GM10266 (cell line): ENCODE data around the gene NPLOC4.

Source experiments
- DNase-seq: peaks from one replicate; pipeline ENCODE4 v3.0.0; 2012; ENCODE audit errors: extremely low spot score
- CTCF ChIP-seq: IDR thresholded peaks from 2 replicates; pipeline ENCODE4 v1.5.1; 2012; ENCODE audit warnings: mild to moderate bottlenecking, low read depth; ENCODE audit not compliant: control insufficient read depth, insufficient read depth; ENCODE audit errors: missing control alignments

The NPLOC4 gene

GRCh38 chr17:81528384-81528650, 108.6 kb downstream of the NPLOC4 start:
- TF ChIP-seq CTCF: no peak
- DNase-seq: no peak

- no peak for TF ChIP-seq CTCF
- DNase-seq: no peak
Observed at GRCh38 chr17:81527591-81528383, 109.1 kb downstream of the NPLOC4 start, which contains the start of gene FSCN2. TSS of gene FSCN2 (plus strand) at chr17:81528377. CDS start at chr17:81528532, 155 bp downstream.

GRCh38 chr17:81526662-81527571, 110.0 kb downstream of the NPLOC4 start:
- no peak for TF ChIP-seq CTCF
- DNase-seq: no peak

GRCh38 chr17:81524865-81525159, 112.1 kb downstream of the NPLOC4 start:
- no peak for TF ChIP-seq CTCF

GRCh38 chr17:81524039-81524864, 112.7 kb downstream of the NPLOC4 start:
- TF ChIP-seq CTCF: no peak
- no peak for DNase-seq

More at GRCh38 chr17:81524865-81525159, 112.1 kb downstream of the NPLOC4 start:
- DNase-seq: no peak

GRCh38 chr17:81523402-81524038, 113.4 kb downstream of the NPLOC4 start:
- no peak for DNase-seq

More at GRCh38 chr17:81523402-81524038, 113.4 kb downstream of the NPLOC4 start:
- no peak for TF ChIP-seq CTCF
